ENCODE measurements around the gene COX6A1. TPM values are rescaled to one million over a fixed set of nuclear protein-coding genes. Genes with fewer than 3 reads are reported as not detected.

COX6A1 gene
- total and polyA plus RNA-seq, 2 of the 13 experiments (the other 11 are each of a cell fraction or from before 2014, with no cell fraction given), result 542 to 673 TPM

GRCh38 chr12:120468821-120469449 is 31.0 kb downstream of the COX6A1 start (continued):
- TF ChIP-seq, protein P1, sequence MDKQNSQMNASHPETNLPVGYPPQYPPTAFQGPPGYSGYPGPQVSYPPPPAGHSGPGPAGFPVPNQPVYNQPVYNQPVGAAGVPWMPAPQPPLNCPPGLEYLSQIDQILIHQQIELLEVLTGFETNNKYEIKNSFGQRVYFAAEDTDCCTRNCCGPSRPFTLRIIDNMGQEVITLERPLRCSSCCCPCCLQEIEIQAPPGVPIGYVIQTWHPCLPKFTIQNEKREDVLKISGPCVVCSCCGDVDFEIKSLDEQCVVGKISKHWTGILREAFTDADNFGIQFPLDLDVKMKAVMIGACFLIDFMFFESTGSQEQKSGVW (CRISPR knock-in tag; IDR thresholded peaks at IDR 0.05; ENCODE audit: borderline replicate concordance), result no peak
- no peak for TF ChIP-seq SYNCRIP (IDR thresholded peaks at IDR 0.05; ENCODE audit: insufficient read depth, low read depth, low read length)
- TF ChIP-seq ZNF552 (CRISPR knock-in tag; IDR thresholded peaks at IDR 0.05; ENCODE audit: borderline replicate concordance), result no peak
- no peak for TF ChIP-seq MTF2 (CRISPR knock-in tag; IDR thresholded peaks at IDR 0.05; ENCODE audit: borderline replicate concordance)
- peak; percentile 37; the same call in 1 of the 2 replicates for TF ChIP-seq HDAC1 (CRISPR knock-in tag; IDR thresholded peaks at IDR 0.05)
- no peak for TF ChIP-seq TBP (CRISPR knock-in tag; IDR thresholded peaks at IDR 0.05)
- no peak for TF ChIP-seq ONECUT2 (CRISPR knock-in tag; IDR thresholded peaks at IDR 0.05)
- TF ChIP-seq GTF3A (CRISPR knock-in tag; conservative IDR thresholded peaks at IDR 0.05), result no peak
- TF ChIP-seq ZNF143 (CRISPR knock-in tag; IDR thresholded peaks at IDR 0.05), result 0 out of 2 replicates have a peak, but pooled peaks have one; percentile 3
- TF ChIP-seq AGO1 (IDR thresholded peaks at IDR 0.05; ENCODE audit: low read depth, low read length, poor library complexity, severe bottlenecking), result peak; percentile 55
- no peak for TF ChIP-seq ZNF512B (CRISPR knock-in tag; IDR thresholded peaks at IDR 0.05; ENCODE audit: borderline replicate concordance)
- no peak for TF ChIP-seq HNF1B (CRISPR knock-in tag; IDR thresholded peaks at IDR 0.05)
- 0 out of 4 replicates have a peak, but pooled peaks of 1 of the 2 experiments have one; percentile 0 for TF ChIP-seq EP300 (IDR thresholded peaks at IDR 0.05; ENCODE audit: low read depth in 2 of 2, low read length in 2 of 2)
- TF ChIP-seq EP300 (CRISPR knock-in tag; IDR thresholded peaks at IDR 0.05; ENCODE audit: borderline replicate concordance), result no peak
- no peak for TF ChIP-seq KDM6A (CRISPR knock-in tag; IDR thresholded peaks at IDR 0.05; ENCODE audit: low read depth)
- TF ChIP-seq ZNF34 (CRISPR knock-in tag; IDR thresholded peaks at IDR 0.05; ENCODE audit: borderline replicate concordance), result no peak
- TF ChIP-seq THYN1 (CRISPR knock-in tag; IDR thresholded peaks at IDR 0.05; ENCODE audit: borderline replicate concordance, low read depth), result no peak
- no peak for TF ChIP-seq PLRG1 (conservative IDR thresholded peaks at IDR 0.05)
- TF ChIP-seq ZNF234 (CRISPR knock-in tag; conservative IDR thresholded peaks at IDR 0.05), result no peak
- no peak for TF ChIP-seq FOSL1 (CRISPR knock-in tag; IDR thresholded peaks at IDR 0.05; ENCODE audit: borderline replicate concordance)
- TF ChIP-seq ZNF501 (CRISPR knock-in tag; IDR thresholded peaks at IDR 0.05), result 0 out of 2 replicates have a peak, but pooled peaks have one; percentile 45
- TF ChIP-seq ASH2L (IDR thresholded peaks at IDR 0.05; ENCODE audit: insufficient read length, low read depth, low read length), result peak; percentile 21
- TF ChIP-seq ZFAT (CRISPR knock-in tag; conservative IDR thresholded peaks at IDR 0.05), result no peak
- no peak for TF ChIP-seq CBX2 (IDR thresholded peaks at IDR 0.05; ENCODE audit: low read depth, low read length)
- no peak for TF ChIP-seq CBX2 (CRISPR knock-in tag; IDR thresholded peaks at IDR 0.05; ENCODE audit: low read depth)
- no peak for TF ChIP-seq U2AF1 (optimal IDR thresholded peaks at IDR 0.05; ENCODE audit: low read depth, low read length)
- no peak for TF ChIP-seq MBNL3 (CRISPR knock-in tag; conservative IDR thresholded peaks at IDR 0.05)

All from HepG2 (cell line).